HG03103 (cell line): ENCODE data around the gene RTBDN.
"Not testable (repeated sequence)": the region's sequence is repeated elsewhere in the genome, so short reads cannot be mapped to it uniquely, and the experiment has no call there.

Experiments used
- ATAC-seq: cut with Tn5 transposase; IDR thresholded peaks from one replicate; pipeline ENCODE4 v1.9.1; 2021; ENCODE audit warnings: low read depth; ENCODE audit not compliant: unreplicated experiment

The RTBDN gene

DNA sequence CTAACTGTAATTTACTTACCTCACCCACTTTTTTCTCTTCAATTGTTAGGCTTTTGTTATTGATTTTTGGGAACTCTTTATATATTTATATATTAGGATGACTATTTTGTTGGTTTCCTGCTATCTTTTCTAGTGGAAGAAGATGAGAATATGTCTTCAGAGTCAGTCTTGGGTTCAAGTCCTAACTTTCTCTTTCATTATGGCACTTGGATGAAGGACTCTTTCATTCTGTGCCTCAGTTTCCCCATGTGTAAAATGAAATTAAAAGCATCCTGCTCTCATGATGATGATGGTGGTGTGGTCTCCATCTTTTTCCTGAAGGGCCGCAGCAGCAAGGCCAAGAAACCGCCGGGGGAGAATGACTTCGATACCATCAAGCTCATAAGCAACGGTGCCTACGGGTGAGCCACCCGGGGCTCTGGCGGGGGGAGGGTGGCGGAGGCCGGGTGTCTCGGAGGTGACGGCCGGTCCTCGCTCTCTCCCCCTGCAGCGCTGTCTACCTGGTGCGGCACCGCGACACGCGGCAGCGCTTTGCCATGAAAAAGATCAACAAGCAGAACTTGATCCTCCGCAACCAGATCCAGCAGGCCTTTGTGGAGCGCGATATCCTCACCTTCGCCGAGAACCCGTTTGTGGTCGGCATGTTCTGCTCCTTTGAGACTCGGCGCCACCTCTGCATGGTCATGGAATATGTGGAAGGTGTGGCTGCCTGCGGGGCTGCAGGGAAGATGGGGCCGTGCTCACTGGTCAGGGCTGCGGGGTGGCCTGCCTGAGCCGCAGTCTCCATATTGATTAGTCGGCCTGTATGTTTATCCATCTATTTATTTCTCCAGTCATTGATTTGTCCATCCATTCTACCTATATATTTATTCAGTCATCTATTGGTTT, 23.9 kb upstream of the RTBDN start:
- no peak for ATAC-seq

DNA sequence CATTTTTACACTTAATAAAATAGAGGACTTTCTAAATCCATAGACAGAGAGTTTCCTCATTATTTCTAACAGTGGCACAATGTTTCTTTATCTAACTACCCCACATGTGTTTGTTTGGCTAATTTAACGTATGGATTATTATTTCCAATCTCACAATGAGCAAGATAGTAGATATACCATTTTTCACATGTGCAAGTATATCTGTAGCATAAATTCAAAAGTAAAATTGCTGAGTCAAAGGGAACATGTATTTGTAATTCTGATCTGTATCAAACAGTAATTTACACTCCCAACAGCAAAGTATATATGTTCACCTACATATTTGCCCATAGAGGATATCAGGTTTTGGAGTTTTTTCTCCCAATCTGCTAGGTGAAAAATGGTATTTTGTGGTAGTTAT, 22.3 kb upstream of the RTBDN start:
- ATAC-seq: no peak

DNA sequence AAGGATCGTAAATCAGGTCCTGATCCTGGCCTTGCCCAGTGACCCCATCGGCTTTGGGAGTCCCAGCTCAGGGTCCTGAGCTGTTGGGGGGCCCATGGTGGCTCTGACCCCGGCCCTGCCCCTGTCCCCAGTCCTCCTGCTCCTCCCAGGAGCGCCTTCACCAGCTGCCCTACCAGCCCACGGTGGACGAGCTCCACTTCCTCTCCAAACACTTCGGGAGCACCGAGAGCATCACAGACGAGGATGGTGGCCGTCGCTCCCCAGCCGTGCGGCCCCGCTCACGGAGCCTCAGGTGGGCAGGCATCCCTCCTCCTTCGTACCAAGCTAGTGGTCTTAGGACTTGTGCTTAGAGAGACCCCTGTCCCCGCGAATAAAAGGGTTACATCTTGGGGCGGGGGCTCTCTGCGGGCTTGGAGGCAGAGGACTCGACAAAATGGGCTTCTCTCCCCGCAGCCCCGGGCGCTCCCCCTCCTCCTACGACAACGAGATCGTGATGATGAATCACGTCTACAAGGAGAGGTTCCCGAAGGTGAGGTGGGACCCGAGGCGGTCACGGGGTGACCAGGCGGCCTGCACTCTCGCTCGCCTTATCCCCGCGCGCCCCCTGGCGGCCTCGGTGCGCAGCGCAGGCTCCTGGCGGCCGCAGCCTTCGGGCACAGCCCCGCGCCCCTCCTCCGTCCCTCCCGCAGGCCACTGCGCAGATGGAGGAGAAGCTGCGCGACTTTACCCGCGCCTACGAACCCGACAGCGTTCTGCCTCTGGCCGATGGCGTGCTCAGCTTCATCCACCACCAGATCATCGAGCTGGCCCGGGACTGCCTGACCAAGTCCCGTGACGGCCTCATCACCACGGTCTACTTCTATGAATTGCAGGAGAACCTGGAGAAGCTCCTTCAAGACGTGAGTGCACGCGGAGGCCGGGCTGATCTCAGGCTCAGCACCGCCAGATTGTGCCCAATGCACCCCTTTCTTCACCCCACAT, 13.1 kb upstream of the RTBDN start:
- ATAC-seq: no peak

DNA sequence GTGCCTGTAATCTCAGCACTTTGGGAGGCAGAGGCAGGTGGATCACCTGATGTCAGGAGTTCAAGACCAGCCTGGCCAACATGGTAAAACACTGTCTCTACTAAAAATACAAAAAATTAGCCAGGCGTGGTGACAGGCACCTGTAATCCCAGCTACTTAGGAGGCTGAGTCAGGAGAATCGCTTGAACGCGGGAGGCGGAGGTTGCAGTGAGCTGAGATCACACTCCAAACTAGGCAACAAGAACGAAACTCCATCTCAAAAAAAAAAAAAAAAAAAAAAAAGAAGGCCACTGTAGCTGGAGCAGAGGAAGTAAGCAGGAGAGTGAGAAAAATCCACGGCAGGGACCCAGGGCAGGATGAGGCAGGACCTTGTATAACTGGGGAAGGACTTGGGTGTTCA, 12.2 kb upstream of the RTBDN start:
- not testable (repeated sequence) for ATAC-seq

DNA sequence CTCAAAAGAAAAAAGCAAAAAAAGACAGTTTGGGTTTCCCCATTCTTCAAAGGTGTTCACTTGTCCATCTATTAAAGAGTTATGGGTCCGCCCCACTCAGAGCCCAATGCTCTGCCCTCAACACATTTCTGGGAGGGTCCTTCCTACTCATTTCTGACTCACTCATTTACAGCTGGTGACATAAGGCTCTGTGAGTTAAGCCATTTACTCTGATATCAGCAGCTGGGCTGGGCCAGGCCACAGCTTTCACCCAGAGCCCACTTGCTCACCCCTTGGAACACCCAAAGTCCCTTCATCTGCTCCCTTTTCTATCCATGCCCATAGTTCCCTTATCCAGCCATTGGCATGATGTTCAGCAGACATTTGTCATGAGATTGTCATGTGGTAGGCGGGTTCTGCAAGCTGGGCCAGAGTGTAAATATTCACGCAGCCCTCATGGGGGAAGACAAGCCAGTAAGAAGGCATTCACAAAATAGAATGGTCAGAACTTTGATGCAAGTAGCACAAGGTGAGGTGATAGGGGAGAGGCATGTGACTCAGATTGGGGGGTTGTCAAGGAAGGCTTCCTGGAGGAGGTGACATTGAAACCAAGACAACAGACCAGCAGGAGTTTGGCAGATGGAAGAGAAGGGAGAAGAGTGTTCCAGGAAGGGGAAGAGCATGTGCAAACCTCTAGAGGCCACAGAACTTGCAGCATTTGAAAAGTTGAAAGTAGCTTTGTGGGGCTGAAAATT, 9.8 kb upstream of the RTBDN start:
- no peak for ATAC-seq

DNA sequence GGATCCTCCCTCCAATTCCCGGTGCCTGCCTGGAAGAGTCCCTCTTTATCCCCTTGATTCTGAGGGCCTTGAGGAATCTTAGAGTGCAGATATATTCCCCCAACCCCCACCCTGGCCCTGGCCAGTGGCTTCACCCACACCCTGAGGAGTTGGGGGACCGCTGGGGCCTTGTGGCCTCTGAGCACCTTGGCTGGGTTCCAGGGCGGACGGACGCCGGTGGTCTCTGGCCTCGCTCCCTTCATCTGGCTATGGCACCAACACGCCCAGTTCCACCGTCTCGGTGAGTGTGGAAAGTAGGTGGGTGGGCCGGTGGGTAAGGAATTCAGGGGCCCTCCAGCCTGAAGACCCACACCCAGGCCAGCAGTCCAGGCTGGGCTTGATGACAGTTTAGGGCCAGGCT, 8.9 kb upstream of the RTBDN start:
- no peak for ATAC-seq

DNA sequence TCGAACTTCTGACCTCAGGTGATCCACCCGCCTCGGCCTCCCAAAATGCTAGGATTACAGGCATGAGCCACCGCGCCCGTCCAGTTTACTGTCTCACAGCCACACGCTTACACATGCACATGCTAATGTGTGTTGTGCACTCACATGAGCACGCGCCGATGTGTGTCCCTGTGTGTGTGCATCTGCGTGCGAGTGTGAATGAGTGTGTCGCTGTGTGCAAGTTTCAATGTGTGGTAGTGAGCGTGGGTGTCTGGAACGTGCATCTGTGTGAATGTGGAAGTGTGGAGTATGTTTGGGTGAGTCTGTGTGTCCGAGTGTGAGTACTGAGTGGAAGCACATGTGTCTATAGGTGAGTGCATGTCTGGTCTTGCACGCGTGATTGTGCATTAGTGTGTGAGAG, 8.1 kb upstream of the RTBDN start:
- ATAC-seq: no peak

DNA sequence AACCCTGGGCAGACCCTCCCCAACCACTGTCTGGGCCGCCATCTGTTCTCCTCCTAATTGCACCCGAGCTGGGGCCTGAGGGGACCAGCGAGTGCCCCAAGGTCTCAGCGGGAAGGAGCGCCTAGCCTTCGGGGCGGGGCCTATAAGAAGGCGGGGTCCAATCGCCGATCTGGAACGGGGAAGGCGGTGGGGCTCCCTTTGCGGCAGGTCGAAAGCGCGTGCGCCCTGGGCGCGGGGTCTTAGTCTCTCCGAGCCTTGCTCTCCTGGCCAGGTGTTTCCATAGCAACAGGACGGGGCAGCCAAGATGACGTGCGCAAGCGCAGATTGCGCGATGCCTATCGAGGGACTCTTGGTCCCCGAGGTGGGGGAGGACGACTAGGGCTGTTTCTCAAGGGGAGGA, 6.7 kb upstream of the RTBDN start:
- no peak for ATAC-seq

DNA sequence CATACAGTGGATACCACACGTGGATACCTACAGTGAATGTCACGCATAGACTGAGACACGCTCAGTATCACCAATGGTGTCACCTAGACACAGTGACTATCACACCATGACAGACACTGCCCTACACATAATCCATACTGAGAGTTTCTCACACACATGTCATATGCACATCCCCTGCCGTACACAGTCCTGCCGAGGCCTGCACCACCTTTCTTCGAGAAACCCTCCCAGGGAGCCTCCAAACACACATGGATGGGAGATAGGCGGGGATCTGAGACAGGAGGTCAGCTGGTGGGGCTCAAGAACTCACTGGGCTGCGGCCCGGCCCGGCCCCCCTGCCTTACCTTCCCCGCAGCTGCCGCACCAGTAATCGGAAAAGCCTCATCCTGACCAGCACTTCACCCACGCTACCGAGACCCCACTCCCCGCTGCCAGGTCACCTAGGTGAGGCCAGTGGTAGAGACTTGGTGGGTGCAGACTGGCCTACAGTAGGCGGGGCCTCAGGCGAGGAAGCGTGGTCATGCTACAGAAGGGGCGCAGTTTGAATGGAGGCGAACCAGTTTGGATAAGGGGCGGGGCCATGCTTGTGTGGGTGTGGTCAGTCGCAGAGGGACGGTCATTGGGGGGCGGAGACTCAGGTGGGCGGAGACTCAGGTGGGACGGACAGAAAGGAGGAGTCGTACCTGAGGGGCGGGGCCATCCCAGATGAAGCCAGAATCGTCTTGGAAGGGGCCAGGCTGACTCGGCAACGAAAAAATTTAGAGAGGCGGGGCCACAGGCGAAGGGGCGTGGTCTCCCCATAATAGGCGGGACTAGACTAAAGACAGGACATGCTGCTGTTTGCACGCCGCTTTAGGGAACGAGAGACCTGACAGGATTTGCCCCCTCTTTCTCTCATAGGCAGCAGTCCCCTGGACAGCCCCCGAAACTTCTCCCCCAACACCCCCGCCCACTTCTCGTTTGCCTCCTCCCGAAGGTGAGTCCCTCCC, 6.0 kb upstream of the RTBDN start:
- no peak for ATAC-seq

DNA sequence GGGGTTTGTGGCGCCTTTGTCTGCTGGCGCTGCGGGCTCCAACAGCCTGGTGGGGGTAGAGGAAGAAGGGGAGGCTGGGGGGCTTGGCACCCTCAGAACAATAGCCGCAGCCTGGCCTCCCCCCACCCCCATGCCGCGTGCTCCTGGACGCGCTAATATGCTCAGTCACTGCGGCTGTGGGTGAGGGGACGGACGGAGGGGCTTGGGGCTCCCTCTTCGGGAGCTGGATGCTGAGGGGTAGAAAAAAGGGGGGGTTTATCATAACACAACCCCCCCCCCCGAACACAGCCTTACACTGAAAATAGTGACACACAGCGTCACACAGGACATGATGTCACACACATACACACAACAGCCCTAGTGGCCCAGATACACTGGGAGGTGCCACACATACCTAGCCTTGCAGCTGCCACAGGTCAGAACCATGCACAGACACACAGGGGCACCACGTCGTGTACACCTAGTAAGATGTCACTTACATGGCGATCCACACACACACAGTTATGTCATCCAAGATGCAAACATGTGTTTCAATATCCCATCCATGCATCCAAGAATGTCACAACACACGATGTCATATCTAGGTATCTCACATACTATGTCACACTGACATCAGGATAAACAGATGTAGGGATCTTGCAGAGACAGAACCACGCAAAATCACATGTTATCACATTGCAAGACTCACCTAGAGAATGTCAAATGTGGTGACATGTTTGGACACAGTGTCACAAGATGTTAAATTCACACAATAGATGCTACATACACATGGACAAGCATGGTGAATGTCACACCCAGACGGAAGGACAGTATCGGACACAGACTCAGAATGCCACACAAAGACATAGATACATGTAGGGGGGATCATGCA, 4.7 kb upstream of the RTBDN start:
- no peak for ATAC-seq

DNA sequence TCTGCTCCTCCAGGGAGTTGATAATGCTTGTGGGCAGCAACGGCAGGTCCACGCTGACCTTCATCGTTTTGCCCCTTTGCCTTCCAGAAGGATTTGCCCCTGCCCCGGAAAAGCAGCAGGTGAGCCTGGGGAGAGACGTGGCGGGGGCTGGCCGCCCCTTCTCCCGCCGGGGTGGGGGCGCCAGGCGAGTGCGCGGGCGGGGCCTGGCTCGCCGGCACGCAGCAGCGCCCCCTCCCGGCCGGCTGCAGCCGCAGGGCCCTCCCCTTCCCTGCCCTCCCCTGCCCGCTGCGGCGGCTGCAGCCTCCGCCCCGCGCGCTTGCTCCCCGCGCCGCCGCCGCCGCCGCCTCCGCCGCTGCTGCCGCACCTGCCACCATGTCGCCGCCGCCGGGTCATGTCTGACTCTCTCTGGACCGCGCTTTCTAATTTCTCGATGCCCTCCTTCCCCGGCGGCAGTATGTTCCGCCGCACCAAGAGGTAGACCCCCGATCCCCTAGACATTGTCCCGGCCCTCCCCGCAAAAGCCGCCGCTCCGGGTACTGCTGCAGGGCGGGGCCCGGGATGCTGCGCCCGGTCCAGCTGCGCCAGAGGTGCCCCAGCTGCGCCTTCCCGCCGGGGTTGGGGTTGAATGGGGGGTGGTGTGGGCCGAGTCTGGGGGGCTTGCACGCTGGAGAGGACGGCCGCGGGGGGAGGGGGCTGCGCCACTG, 4.0 kb upstream of the RTBDN start, which contains the start of gene MAST1:
MAST1 (plus strand) TSS at position 334 of the 704 bp plus-strand sequence; CDS start at position 392, 58 bp downstream.
- no peak for ATAC-seq

DNA sequence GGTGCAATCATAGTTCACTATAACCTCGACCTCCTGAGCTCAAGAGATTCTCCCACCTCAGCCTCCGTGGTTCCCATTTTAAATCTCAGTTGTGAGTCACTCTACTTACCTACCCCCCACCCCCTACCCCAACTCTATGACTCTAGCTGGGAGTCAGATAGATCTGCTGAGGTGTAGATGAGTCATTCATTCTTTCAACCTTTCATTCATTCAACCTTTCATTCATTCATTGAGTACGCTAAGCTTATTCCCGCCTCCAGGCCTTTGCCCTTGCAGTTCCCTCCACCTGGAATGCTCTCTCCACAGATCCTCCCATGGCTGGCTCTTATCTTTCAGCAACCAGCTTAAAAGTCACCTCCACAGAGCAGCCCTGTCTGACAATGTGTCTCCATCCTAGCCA, 2.8 kb upstream of the RTBDN start:
- no peak for ATAC-seq

DNA sequence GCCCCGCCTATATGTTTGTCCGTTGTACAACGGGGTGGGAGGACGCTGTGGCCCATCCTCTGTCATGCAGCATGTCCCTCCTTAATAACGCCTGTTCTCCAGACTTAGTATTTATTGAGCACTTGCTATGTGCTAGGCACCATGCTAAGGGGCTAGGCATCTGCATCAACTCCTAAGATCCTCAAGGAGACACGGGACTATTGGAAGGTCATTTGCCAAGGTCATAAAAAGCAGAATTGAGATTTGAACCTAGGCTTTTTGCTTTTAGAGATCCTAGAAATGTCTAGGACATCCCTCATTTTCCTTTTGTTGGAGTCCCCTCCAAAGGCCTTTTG, 2.1 kb upstream of the RTBDN start:
- ATAC-seq: no peak

DNA sequence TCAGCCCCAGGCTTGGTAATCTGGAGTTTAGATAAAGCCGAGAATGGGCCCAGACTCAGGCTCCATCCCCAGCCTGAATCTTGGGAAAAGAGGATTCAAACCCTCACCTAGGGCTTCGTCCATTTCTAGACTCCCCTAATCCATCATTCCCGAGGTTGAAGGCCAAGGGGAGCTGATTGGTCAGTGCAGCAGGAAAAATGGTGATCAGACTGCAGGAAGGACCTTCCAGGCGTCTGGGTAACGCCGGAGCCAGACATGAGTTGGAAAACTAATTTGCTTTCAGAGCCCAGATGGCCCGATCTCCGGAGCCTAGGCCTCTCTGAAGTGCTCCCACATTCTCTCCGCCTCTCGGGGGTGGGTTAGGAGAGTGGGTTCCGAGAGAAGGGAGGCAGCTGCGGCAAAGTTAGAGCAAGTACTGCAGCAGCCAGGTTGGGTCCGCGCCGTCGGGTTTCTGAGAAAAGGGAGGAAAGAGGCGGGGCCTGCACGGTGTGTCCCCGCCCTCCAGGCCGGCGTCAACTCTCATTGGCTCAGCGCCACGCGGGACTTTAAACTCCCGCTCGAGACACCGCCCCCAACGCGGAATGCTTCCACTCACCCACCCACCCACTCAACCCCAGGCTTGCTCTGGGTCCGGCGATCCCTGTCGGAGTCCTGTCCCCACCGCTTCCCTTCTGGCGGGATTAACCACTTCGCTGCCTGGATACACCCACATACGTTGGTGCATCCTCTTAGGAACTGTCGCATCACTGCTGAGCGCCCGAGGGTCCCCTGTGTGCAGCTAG, 788 bp upstream of the RTBDN start:
- no peak for ATAC-seq

DNA sequence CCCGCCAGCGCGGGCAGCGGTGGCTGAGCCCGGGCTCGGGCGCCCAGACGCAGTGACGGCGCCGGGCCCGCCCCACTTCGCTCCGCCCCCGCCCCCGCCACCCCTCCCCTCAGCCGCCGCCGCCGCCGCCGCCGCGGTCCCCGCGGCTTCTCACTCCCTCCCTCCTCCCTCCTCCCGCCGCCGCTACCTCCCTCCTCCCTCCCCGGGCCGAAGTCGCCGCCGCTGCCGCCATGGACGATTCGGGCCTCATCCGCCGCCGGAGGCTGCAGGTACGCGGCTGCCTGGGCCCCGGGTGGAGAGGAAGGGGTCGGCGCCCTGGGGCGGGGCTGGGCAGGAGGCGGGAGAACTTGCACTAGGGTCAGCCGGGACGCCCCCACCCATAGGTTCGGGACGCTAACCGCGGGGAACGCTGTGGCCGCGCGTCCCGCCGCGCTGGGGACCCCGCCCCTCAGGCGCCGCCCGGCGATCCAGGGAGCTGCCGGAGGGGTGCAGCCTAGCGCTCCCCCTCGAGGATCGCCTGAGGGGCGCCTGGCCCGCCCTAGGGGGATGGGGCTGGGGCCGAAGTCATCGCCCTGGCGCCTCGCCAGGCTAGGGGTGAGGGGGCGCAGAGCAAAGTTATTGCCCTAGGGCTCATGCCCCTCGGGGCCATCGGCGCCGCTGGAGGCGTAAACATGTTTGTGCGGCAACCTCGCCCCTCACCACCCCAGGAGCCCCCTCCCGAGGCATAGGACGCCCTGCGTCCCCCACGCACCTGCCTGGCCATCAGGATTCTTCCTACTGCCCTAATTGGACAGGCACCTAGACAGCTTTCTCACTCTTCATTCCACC, 427 bp downstream of the RTBDN start:
- no peak for ATAC-seq

DNA sequence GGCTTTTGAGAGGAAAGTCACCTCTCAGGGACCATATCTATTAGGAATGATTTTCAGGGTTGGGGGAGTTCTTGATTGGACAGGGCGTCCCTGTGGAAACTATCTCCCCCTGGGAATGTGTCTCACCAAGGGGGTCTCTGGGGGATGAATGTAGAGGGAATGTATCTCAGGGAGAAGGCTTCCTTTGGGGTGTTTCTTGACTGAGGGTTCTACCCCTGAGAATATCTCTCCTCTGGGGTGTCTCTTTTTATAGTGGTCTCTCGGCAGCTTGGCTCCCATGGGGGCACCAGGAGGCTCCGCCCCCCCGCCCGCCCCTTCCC, 1.0 kb downstream of the RTBDN start:
- ATAC-seq: no peak

DNA sequence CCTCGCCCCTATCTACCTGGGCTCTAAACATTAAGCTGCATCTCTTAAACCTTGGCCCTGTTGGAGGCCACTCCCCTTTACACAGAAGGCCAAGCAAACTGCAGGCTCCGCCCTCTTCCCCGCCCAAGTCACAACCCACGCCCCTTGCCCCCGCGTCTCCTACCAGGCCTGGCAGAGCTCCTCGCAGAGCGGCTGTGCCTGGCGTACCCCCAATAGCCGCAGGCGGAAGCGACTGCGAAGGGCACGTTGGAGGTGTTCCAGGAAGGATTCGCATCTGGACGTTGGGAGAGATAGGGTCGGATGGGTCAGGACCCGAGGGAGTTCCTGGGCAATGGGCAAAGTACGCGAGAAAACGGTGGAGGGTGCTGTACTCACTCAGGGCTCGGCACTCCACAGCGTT, 5.9 kb downstream of the RTBDN start:
- ATAC-seq: no peak
